K562 (cell line): Measurements from ENCODE around the gene USH2A. TPM values are rescaled to one million over a fixed set of nuclear protein-coding genes. Genes with fewer than 3 reads are reported as not detected.
A peak's percentile ranks its signal among the peaks of the same experiment; 100 is the strongest.

ENCODE experiments used
- ATAC-seq: fragments of 200-7000 bp; cut with Tn5 transposase; 3 replicates; pipeline ENCODE4 v1.9.1; 2020; ENCODE audit warnings: moderate library complexity
- BruUV-seq: library from RNA; stranded (reverse); fragments of 400-500 nt; replicated peaks from 2 replicates; lab custom pipeline; 2021; lab: Mats Ljungman, UMichigan
- CTCF ChIA-PET: fragments of 300-600 bp; formaldehyde crosslinking; extraction: SDS; loops from one replicate; lab custom pipeline; 2021; ENCODE audit warnings: low intra/inter-chr PET ratio; lab: Yijun Ruan, JAX
- POLR2A ChIA-PET: fragments of 300-600, 350-650 bp; sonication (Branson Sonifier 250); formaldehyde crosslinking; extraction: SDS; loops from one replicate; lab custom pipeline; 2021; ENCODE audit warnings: antibody characterized with exemption, inconsistent platforms; lab: Yijun Ruan, JAX
- DNase-seq, 4 experiments: peaks; one replicate each; pipeline versions ENCODE4 v3.0.0 to v3.0.0-alpha.2; 2011 to 2018; ENCODE audit warnings: low spot score in 3 of 4, mixed read lengths in 3 of 4; ENCODE audit errors: extremely low read depth in 1 of 4
- FAIRE-seq: peaks from 2 replicates; lab custom pipeline; 2011; peaks lifted over from hg19 to GRCh38; lab: Jason Lieb, UNC
- H2AFZ ChIP-seq: 2 replicates; pipeline ENCODE4 v1.6.0; 2011; ENCODE audit warnings: low read depth, low read length, control low read depth, inconsistent platforms
- H3K27ac ChIP-seq: fragments of 200-600 bp; 3 replicates; pipeline ENCODE4 v1.8.0; 2011; ENCODE audit warnings: low read depth, mild to moderate bottlenecking, control low read depth, inconsistent platforms, low read length, moderate library complexity, mixed read lengths; ENCODE audit errors: extremely low read depth
- H3K27me3 ChIP-seq, 2 experiments: fragments of 300-600 bp in 1 of 2; 2 replicates in 1 of 2; 3 replicates in 1 of 2; pipeline versions ENCODE4 v1.6.0 to v1.8.0; 2011; ENCODE audit warnings: inconsistent platforms in 2 of 2, low read length in 2 of 2, mild to moderate bottlenecking in 1 of 2, mixed read lengths in 1 of 2, moderate library complexity in 1 of 2; ENCODE audit not compliant: control insufficient read depth in 2 of 2, insufficient read depth in 2 of 2
- H3K36me3 ChIP-seq: fragments of 300-600 bp; 3 replicates; pipeline ENCODE4 v1.8.0; 2011; ENCODE audit warnings: mild to moderate bottlenecking, low read length, inconsistent platforms; ENCODE audit not compliant: control insufficient read depth, insufficient read depth
- H3K4me1 ChIP-seq, 2 experiments: fragments of 200-600 bp in 1 of 2; replicated peaks in 1 of 2; 2 replicates in 1 of 2; 3 replicates in 1 of 2; pipeline versions ENCODE4 v1.5.1 to v1.8.0; 2011; ENCODE audit warnings: inconsistent platforms in 2 of 2, low read length in 2 of 2, mild to moderate bottlenecking in 1 of 2, mixed read lengths in 1 of 2, moderate library complexity in 1 of 2; ENCODE audit not compliant: control insufficient read depth in 2 of 2, insufficient read depth in 2 of 2
- H3K4me2 ChIP-seq: 2 replicates; pipeline ENCODE4 v1.6.1; 2011; ENCODE audit warnings: low read length, control low read depth, inconsistent platforms, mixed read lengths; ENCODE audit not compliant: insufficient read depth
- H3K4me3 ChIP-seq: fragments of 200-600 bp; sonication (generic), shearing (Covaris generic); 2 replicates; pipeline ENCODE4 v1.5.1; 2016; ENCODE audit warnings: control low read depth, inconsistent platforms
- H3K79me2 ChIP-seq: fragments of 200-600 bp; 3 replicates; pipeline ENCODE4 v1.8.0; 2011; ENCODE audit warnings: low read length, inconsistent platforms; ENCODE audit not compliant: control insufficient read depth, insufficient read depth
- H3K9ac ChIP-seq, 2 experiments: 2 replicates each; pipeline versions ENCODE4 v1.6.0 to v1.6.1; 2011; ENCODE audit warnings: low read depth in 2 of 2, low read length in 2 of 2, control low read depth in 1 of 2, inconsistent platforms in 1 of 2, mild to moderate bottlenecking in 1 of 2, mixed read lengths in 1 of 2; ENCODE audit not compliant: insufficient read depth in 1 of 2
- H3K9me1 ChIP-seq: one replicate; pipeline ENCODE4 v1.6.0; 2011; ENCODE audit warnings: inconsistent platforms, mild to moderate bottlenecking, low read length, moderate library complexity; ENCODE audit not compliant: control insufficient read depth, insufficient read depth
- H3K9me3 ChIP-seq: replicated peaks from 2 replicates; pipeline ENCODE4 v1.5.1; 2011; ENCODE audit warnings: low read depth, low read length, inconsistent platforms; ENCODE audit not compliant: control insufficient read depth, insufficient read depth
- H4K20me1 ChIP-seq: replicated peaks from 2 replicates; pipeline ENCODE4 v1.6.1; 2011; ENCODE audit warnings: low read length, inconsistent platforms, mixed read lengths; ENCODE audit not compliant: control insufficient read depth, insufficient read depth
- MEIS2 ChIP-seq: fragments of 450-650 bp; IDR thresholded peaks from 2 replicates; pipeline ENCODE4 v1.6.1; 2014; ENCODE audit warnings: mild to moderate bottlenecking; ENCODE audit not compliant: partially characterized antibody
- PPARD ChIP-seq: fragments of 250-450 bp; sonication (Bioruptor Pico); IDR thresholded peaks from 2 replicates; pipeline ENCODE4 v1.8.0; 2022; ENCODE audit warnings: inconsistent platforms, mild to moderate bottlenecking, moderate library complexity
- ZNF699 ChIP-seq: fragments of 250-450 bp; sonication (Bioruptor Pico); IDR thresholded peaks from 2 replicates; pipeline ENCODE4 v1.8.0; 2021; ENCODE audit warnings: mild to moderate bottlenecking, moderate library complexity; ENCODE audit not compliant: insufficient replicate concordance
- whole genome bisulfite sequencing: fragments of 100-300 bp; shearing (Covaris generic); methylation state at CpG from one replicate; pipeline ENCODE4 v1.1.6; 2016; ENCODE audit warnings: low coverage, mixed read lengths; ENCODE audit not compliant: insufficient coverage; ENCODE audit errors: missing lambda C conversion rate; 5-methylcytosine and 5-hydroxymethylcytosine counted together
- in situ Hi-C: fragments of 300-500 bp; cut with MboI; formaldehyde crosslinking; loops from 4 replicates; pipeline ENCODE4 v1.15.0; 2018; ENCODE audit warnings: inconsistent platforms, mixed read lengths
- intact Hi-C: fragments of 100-400 bp; cut with micrococcal nuclease; formaldehyde crosslinking; loops from 2 replicates; pipeline ENCODE4 v1.14.2; 2022
- polyA plus RNA-seq, 8 experiments: library from polyadenylated mRNA; depleted of rRNA in 4 of 8; stranded (reverse) in 5 of 8; unstranded in 3 of 8; fragments of >200 nt; fragmentation: Nextera tagmentation in 2 of 8; fragmentation: Illumina TruSeq in 1 of 8; extraction: Ambion mirVana in 2 of 8; extraction: Trizol in 1 of 8; gene quantifications; 2 replicates each; pipeline versions ENCODE4 v1.2.1 to v1.2.3, GENCODE V29; 2011 to 2014; ENCODE audit warnings: inconsistent platforms in 1 of 8, missing spikeins in 1 of 8
- total RNA-seq, 7 experiments: library from RNA; depleted of rRNA in 6 of 7; stranded (reverse); fragments of >200 nt in 6 of 7; fragmentation: Illumina TruSeq in 2 of 7; extraction: Trizol in 2 of 7; gene quantifications; 2 replicates each; pipeline versions ENCODE4 v1.2.1 to v1.2.3, GENCODE V29; 2011 to 2021; ENCODE audit warnings: low replicate concordance in 1 of 7
- TF ChIP-seq, protein P1 (sequence below), 2 experiments: IDR thresholded peaks in 1 of 2; conservative IDR thresholded peaks in 1 of 2; 2 replicates each; pipeline ENCODE4 v1.6.1; 2016; ENCODE audit warnings: low read depth in 2 of 2, mild to moderate bottlenecking in 1 of 2, missing compliant biosample characterization in 1 of 2, missing genetic modification characterization in 1 of 2, moderate library complexity in 1 of 2

USH2A gene
- total and polyA plus RNA-seq, 9 of the 15 experiments (the other 6 are each of a cell fraction or from before 2014, with no cell fraction given): under 0.01 TPM; not detected in 7

DNA sequence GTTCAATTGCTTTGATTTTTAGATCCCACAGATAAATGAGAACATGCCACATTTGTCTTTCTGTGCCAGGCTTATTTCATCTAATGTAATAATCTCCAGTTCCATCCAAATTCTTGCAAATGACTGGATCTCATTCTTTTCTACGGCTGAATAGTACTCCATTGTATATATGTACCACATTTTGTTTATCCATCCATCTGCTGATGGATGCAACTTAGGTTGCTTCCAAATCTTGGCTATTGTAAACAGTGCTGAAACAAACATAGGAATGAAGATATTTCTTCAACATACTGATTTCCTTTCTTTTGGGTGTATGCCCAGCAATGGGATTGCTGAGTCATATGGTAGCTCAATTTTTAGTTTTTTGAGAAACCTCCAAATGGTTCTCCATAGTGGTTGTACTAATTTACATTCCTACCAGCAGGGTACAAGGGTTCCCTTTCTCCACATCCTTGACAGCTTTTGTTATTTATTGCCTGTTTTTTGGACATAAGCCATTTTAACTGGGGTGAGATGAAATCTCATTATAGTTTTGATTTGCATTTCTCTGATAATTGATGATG is 511.8 kb downstream of the USH2A start:
- 0 out of 2 replicates have a peak, but pooled peaks cover 2% of the 10 kb centered on the region for H3K9me3 ChIP-seq
- no peaks in the 10 kb centered on the region for H3K4me1 ChIP-seq
- no peak overlapping the region for H3K27ac ChIP-seq
- H4K20me1 ChIP-seq: no peaks in the 10 kb centered on the region
- ChIA-PET CTCF (no interaction called here), POLR2A (no interaction called here)
- no peak overlapping the region for H3K4me2 ChIP-seq
- no TSS peak for BruUV-seq
- H3K36me3 ChIP-seq: no peaks in the 10 kb centered on the region
- no peak for FAIRE-seq
- H3K9me1 ChIP-seq: no peaks in the 10 kb centered on the region
- in situ Hi-C loops (no loop called here), intact Hi-C loops (no loop called here)
- DNase-seq: no peak
- no peak overlapping the region for H3K4me3 ChIP-seq
- no peak overlapping the region for H3K9ac ChIP-seq
- no peak overlapping the region for H2AFZ ChIP-seq
- no peaks in the 10 kb centered on the region for H3K27me3 ChIP-seq
- WGBS: 0% methylated on average over 1 of the region's 1 CpG
- TF ChIP-seq PPARD: no peak
- TF ChIP-seq ZNF699 (CRISPR knock-in tag): no peak
- TF ChIP-seq, protein P1, sequence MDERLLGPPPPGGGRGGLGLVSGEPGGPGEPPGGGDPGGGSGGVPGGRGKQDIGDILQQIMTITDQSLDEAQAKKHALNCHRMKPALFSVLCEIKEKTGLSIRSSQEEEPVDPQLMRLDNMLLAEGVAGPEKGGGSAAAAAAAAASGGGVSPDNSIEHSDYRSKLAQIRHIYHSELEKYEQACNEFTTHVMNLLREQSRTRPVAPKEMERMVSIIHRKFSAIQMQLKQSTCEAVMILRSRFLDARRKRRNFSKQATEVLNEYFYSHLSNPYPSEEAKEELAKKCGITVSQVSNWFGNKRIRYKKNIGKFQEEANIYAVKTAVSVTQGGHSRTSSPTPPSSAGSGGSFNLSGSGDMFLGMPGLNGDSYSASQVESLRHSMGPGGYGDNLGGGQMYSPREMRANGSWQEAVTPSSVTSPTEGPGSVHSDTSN (CRISPR knock-in tag; IDR thresholded peaks at IDR 0.05; ENCODE audit: low read depth): no peak
- TF ChIP-seq, protein P1 (tag; conservative IDR thresholded peaks at IDR 0.05; ENCODE audit: low read depth): 0 out of 2 replicates have a peak, but pooled peaks have one; percentile 14
- TF ChIP-seq MEIS2: peak; percentile 29
- ATAC-seq: no peak
- no peaks in the 10 kb centered on the region for H3K79me2 ChIP-seq
